C1 segment of cervical spinal cord (tissue), 14 donors: ENCODE results near the gene ART3.
A peak's percentile ranks its signal among the peaks of the same experiment; 100 is the strongest.
"Not testable (repeated sequence)": the region's sequence is repeated elsewhere in the genome, so short reads cannot be mapped to it uniquely, and the experiment has no call there.

Source experiments
- DNase-seq, 14 donors: peaks; one replicate each; lab custom pipeline; 2025; lab: John Stamatoyannopoulos, UW

Gene ART3, protein sequence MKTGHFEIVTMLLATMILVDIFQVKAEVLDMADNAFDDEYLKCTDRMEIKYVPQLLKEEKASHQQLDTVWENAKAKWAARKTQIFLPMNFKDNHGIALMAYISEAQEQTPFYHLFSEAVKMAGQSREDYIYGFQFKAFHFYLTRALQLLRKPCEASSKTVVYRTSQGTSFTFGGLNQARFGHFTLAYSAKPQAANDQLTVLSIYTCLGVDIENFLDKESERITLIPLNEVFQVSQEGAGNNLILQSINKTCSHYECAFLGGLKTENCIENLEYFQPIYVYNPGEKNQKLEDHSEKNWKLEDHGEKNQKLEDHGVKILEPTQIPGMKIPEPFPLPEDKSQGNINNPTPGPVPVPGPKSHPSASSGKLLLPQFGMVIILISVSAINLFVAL

GRCh38 chr4:76074468-76074867 is at the start of gene ART3:
Gene ART3, plus strand, starts transcription at chr4:76074709. Its CDS starts 1,181 bp downstream, at chr4:76075890.
- peak in 2 of 14 donors; percentile 3 to 50 for DNase-seq

GRCh38 chr4:76028350-76028765 is 46.2 kb upstream of the ART3 start:
- DNase-seq: no peak

DNA sequence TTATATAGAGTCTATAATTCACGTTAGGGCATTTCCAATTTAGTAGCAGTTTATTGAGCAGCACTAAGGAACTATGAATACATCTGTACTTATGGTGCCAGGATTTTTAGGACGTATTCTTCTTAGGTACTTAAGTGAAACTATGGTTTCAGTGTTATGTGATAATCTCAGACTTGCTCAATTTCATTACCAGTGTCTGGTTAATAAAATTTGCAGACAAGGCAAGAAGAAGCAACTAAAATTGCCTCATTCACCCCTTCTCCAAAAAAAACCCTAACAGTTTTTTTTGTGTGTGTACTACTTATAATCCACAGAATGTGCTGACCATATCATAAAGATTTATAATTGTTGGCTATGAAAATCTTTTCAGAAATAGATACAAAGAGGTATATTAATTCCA is 45.2 kb upstream of the ART3 start:
- DNase-seq: no peak

GRCh38 chr4:76035141-76035540 is 39.4 kb upstream of the ART3 start:
- DNase-seq: no peak

- DNase-seq: no peak
Observed at GRCh38 chr4:76035799-76036380, 38.6 kb upstream of the ART3 start, which contains the start of gene CXCL11. Gene CXCL11, minus strand, starts transcription at chr4:76036070. Its CDS starts 83 bp downstream, at chr4:76035987.

DNA sequence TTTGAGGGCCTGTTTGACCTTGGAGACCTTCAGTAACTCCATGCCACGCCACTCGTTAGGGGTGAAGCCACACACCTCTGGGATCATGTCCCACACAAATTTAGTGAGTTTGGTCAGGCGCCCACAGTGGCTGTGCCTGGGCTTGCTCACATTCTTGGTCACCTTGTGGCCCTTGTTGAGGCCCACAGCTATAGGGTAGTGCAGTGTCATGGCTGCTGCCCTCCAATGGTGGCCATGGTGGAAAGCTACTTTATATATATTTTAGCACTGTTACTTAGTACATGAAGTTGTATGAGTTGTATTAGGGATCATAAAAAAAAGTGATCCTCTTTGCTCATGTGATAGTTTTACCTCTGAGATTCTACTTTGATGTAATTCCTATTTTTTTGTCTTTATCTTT is 37.7 kb upstream of the ART3 start:
- DNase-seq: no peak

- not testable (repeated sequence) for DNase-seq
Observed at GRCh38 chr4:76042241-76042998, 32.1 kb upstream of the ART3 start.

DNA sequence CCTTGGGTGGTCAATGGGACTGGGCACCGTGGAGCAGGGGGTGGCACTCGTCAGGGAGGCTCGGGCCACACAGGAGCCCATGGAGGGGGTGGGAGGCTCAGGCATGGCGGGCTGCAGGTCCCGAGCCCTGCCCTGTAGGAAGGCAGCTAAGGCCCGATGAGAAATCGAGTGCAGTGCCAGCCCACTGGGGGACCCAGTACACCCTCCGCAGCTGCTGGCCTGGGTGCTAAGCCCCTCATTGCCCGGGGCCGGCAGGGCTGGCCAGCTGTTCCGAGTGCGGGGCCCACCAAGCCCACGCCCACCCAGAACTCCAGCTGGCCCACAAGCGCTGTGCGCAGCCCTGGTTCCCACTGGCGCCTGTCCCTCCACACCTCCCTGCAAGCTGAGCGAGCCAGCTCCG is 31.2 kb upstream of the ART3 start:
- not testable (repeated sequence) for DNase-seq

DNA sequence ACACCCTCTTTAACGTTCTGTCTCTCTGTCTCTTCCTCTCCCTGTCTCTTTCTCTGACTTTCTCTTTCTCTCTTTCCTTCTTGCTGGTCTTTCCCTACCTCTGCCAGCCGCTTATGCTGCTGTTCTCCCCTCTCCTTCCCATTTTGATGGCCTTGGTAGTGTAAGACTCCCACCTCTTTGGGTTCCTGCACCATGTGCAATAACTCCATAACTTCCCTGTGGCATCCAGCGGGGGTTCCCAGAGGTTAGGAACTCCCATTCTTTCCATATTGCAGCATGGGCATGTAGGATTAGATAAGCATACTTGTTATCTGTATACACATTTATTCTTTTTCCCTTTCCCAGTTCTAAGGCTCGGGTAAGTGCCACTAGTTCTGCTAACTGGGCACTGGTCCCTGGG is 29.8 kb upstream of the ART3 start:
- not testable (repeated sequence) for DNase-seq

DNA sequence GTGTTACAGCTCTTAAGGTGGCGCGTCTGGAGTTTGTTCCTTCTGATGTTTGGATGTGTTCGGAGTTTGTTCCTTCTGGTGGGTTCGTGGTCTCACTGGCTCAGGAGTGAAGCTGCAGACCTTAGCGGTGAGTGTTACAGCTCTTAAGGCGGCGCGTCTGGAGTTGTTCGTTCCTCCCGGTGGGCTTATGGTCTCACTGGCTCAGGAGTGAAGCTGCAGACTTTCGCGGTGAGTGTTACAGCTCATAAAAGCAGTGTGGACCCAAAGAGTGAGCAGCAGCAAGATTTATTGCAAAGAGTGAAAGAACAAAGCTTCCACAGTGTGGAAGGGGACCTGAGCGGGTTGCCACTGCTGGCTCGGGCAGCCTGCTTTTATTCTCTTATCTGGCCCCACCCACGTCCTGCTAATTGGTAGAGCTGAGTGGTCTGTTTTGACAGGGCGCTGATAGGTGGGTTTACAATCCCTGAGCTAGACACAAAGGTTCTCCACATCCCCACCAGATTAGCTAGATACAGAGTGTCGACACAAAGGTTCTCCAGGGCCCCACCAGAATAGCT is 24.6 kb upstream of the ART3 start:
- DNase-seq: not testable (repeated sequence)

DNA sequence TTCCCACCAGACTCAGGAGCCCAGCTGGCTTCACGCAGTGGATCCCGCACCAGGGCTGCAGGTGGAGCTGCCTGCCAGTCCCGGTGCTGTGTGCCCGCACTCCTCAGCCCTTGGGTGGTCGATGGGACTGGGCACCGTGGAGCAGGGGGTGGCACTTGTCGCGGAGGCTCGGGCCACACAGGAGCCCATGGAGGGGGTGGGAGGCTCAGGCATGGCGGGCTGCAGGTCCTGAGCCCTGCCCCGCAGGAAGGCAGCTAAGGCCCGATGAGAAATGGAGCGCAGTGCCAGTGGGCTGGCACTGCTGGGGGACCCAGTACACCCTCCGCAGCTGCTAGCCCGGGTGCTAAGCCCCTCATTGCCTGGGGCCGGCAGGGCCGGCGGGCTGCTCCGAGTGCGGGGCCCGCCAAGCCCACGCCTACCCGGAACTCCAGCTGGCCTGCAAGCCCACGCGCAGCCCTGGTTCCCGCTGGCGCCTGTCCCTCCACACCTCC is 23.9 kb upstream of the ART3 start:
- not testable (repeated sequence) for DNase-seq

- no peak for DNase-seq
Observed at GRCh38 chr4:76053730-76054129, 20.8 kb upstream of the ART3 start.

DNA sequence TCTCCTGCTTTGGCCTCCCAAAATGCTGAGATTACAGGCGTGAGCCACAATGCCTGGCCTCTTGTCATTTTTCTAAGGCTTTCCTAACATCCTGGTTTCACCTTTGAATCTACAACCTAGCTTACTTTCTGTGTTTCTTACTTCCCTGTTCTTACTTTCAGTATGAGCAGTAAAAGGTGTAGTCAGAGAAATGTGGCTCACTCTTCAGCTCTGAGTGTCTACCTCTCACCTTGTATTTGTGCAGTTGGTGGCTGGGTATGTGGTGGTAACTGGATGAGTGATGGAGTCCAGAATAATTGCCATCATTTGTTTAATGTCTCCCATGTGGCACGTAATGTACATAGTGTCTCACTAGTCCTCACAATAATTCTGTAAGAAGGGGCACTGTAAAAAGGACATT is 19.5 kb upstream of the ART3 start:
- no peak for DNase-seq

GRCh38 chr4:76055421-76055820 is 19.1 kb upstream of the ART3 start:
- DNase-seq: no peak

DNA sequence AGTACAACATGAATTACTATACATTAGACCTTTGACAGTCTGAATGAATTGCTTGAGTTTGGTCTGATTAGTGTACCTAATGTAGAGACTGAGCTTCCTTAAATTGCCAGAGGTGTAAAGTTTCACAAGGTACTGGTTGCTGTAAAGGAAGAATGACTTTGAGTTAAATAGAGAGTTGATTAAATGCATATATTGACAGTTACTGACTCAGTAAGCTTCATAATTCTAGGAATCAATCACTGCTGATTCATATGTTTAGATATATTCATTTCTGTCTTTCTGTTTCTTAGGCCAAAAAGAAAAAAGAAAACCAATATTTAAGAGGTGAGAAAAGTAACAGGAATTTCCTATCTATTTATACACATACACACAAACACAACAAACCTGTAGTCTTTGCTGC is 16.2 kb upstream of the ART3 start:
- DNase-seq: no peak

GRCh38 chr4:76058888-76059426 is 15.6 kb upstream of the ART3 start:
- DNase-seq: no peak

- no peak for DNase-seq
Observed at GRCh38 chr4:76059750-76060149, 14.8 kb upstream of the ART3 start.

DNA sequence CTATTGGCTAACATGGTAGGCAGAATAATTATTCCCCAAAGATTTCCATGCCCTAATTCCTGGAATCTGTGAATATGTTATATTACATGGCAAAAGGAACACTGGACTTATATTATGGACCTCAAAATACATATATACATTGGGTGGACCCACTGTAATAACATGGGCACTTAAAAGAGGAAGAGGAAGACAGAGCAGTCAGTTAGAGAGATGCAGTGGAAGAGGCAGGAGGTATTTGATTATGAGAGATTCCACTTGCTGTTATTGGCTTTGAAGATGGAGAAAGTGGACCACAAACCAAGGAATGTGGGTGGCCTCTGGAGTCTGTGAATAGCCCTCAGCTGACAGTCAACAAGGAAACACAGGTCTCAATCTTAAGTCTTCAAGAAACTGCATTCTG is 14.0 kb upstream of the ART3 start:
- no peak for DNase-seq

- DNase-seq: no peak
Observed at GRCh38 chr4:76061421-76061820, 13.1 kb upstream of the ART3 start.

DNA sequence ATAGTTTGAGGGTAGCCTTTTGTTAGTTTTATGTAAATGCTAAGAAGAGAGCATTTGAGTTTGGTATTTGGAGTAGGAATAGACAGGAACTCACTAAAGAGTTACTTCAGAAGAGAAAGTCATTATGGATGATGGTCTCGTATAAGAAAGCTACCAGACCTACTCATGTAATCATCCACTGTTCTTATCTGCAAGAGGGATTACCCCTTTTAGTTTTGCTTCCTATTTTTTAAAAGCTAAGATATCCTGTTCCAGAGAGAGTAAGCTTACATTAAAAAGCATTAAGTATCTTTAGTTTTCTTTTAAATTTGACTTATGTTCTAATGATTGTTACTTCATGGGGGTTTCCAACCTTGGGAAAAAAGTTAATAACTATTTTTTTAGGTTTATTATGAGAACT is 12.5 kb upstream of the ART3 start:
- DNase-seq: no peak

DNA sequence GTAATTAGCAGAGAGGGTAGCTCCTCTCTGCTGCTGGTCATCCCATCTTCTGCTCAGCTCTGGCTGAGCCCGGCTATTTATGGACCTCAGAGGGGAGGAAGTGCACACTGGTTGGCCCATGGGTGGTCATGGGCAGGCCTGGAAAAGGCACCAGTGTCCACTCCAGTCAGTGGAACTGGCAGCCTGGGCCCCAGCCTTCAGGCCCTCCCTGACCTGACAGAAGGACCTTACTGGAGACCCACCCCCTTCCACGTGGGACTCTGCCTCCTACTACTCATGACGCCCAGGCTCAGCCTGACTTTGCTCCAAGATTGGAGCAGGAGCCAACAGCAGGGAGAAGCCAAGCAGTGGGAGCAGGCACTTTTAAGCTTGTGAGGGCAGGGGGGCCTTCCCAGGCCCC is 8.0 kb upstream of the ART3 start:
- DNase-seq: no peak
